IPS-NIHi7 (cell line): ENCODE data around the gene XPO1.

Source experiments
- DNase-seq: peaks from one replicate; pipeline ENCODE4 v3.0.0; 2012; ENCODE audit warnings: mixed read lengths; ENCODE audit errors: extremely low spot score

XPO1 gene

GRCh38 chr2:61436092-61436491, 102.1 kb downstream of the XPO1 start:
- no peak for DNase-seq

GRCh38 chr2:61435291-61435690, 102.9 kb downstream of the XPO1 start:
- DNase-seq = no peak

GRCh38 chr2:61434314-61434713, 103.8 kb downstream of the XPO1 start:
- DNase-seq = no peak

GRCh38 chr2:61433606-61434005, 104.5 kb downstream of the XPO1 start:
- no peak for DNase-seq

GRCh38 chr2:61432990-61433389, 105.2 kb downstream of the XPO1 start:
- DNase-seq = no peak

GRCh38 chr2:61431345-61431744, 106.8 kb downstream of the XPO1 start:
- no peak for DNase-seq
